Measurements from ENCODE around the gene SIM2.

Gene SIM2

GRCh38 chr21:36729310-36729970, 30.5 kb downstream of the SIM2 start:
- Mint-ChIP-seq H3K27me3 (ENCODE audit: low read depth) (no peaks in the 10 kb centered on the region), H3K4me1 (ENCODE audit: low read depth) (no peaks in the 10 kb centered on the region), H3K4me3 (no peak overlapping the region), H3K36me3 (ENCODE audit: low read depth) (no peaks in the 10 kb centered on the region), H3K9me3 (no peaks in the 10 kb centered on the region), H3K27ac (no peak overlapping the region)

GRCh38 chr21:36730291-36731281, 31.7 kb downstream of the SIM2 start:
- no peaks in the 10 kb centered on the region for H3K9me3 Mint-ChIP-seq
- H3K4me1 Mint-ChIP-seq (ENCODE audit: low read depth): no peaks in the 10 kb centered on the region
- H3K36me3 Mint-ChIP-seq (ENCODE audit: low read depth): no peaks in the 10 kb centered on the region
- no peak overlapping the region for H3K27ac Mint-ChIP-seq
- H3K27me3 Mint-ChIP-seq (ENCODE audit: low read depth): no peaks in the 10 kb centered on the region
- no peak overlapping the region for H3K4me3 Mint-ChIP-seq

- Mint-ChIP-seq H3K4me3 (no peak overlapping the region), H3K36me3 (ENCODE audit: low read depth) (no peaks in the 10 kb centered on the region), H3K9me3 (no peaks in the 10 kb centered on the region), H3K27ac (no peak overlapping the region), H3K4me1 (ENCODE audit: low read depth) (no peaks in the 10 kb centered on the region), H3K27me3 (ENCODE audit: low read depth) (no peaks in the 10 kb centered on the region)
Observed at GRCh38 chr21:36732217-36732616, 33.3 kb downstream of the SIM2 start.

- Mint-ChIP-seq H3K27me3 (ENCODE audit: low read depth) (no peaks in the 10 kb centered on the region), H3K36me3 (ENCODE audit: low read depth) (no peaks in the 10 kb centered on the region), H3K4me1 (ENCODE audit: low read depth) (no peaks in the 10 kb centered on the region), H3K4me3 (no peak overlapping the region), H3K27ac (no peak overlapping the region), H3K9me3 (no peaks in the 10 kb centered on the region)
Observed at GRCh38 chr21:36732761-36733160, 33.8 kb downstream of the SIM2 start.

GRCh38 chr21:36733857-36734256, 34.9 kb downstream of the SIM2 start:
- peaks cover 2% of the 10 kb centered on the region for H3K27me3 Mint-ChIP-seq (ENCODE audit: low read depth)
- H3K9me3 Mint-ChIP-seq: no peaks in the 10 kb centered on the region
- no peaks in the 10 kb centered on the region for H3K4me1 Mint-ChIP-seq (ENCODE audit: low read depth)
- H3K27ac Mint-ChIP-seq: no peak overlapping the region
- H3K4me3 Mint-ChIP-seq: no peak overlapping the region
- no peaks in the 10 kb centered on the region for H3K36me3 Mint-ChIP-seq (ENCODE audit: low read depth)

- Mint-ChIP-seq H3K27me3 (ENCODE audit: low read depth) (peaks cover 6% of the 10 kb centered on the region), H3K36me3 (ENCODE audit: low read depth) (no peaks in the 10 kb centered on the region), H3K27ac (no peak overlapping the region), H3K9me3 (no peaks in the 10 kb centered on the region), H3K4me3 (no peak overlapping the region), H3K4me1 (ENCODE audit: low read depth) (no peaks in the 10 kb centered on the region)
Observed at GRCh38 chr21:36734367-36735200, 35.7 kb downstream of the SIM2 start.

GRCh38 chr21:36735201-36735515, 36.2 kb downstream of the SIM2 start:
- H3K9me3 Mint-ChIP-seq: no peaks in the 10 kb centered on the region
- H3K4me3 Mint-ChIP-seq: no peak overlapping the region
- no peaks in the 10 kb centered on the region for H3K36me3 Mint-ChIP-seq (ENCODE audit: low read depth)
- H3K4me1 Mint-ChIP-seq (ENCODE audit: low read depth): no peaks in the 10 kb centered on the region
- no peak overlapping the region for H3K27ac Mint-ChIP-seq
- peaks cover 6% of the 10 kb centered on the region for H3K27me3 Mint-ChIP-seq (ENCODE audit: low read depth)

GRCh38 chr21:36735724-36736320, 36.9 kb downstream of the SIM2 start:
- Mint-ChIP-seq H3K4me3 (no peak overlapping the region), H3K4me1 (ENCODE audit: low read depth) (no peaks in the 10 kb centered on the region), H3K27ac (no peak overlapping the region), H3K27me3 (ENCODE audit: low read depth) (peaks cover 9% of the 10 kb centered on the region), H3K9me3 (no peaks in the 10 kb centered on the region), H3K36me3 (ENCODE audit: low read depth) (no peaks in the 10 kb centered on the region)

- Mint-ChIP-seq H3K4me3 (no peak overlapping the region), H3K36me3 (ENCODE audit: low read depth) (no peaks in the 10 kb centered on the region), H3K4me1 (ENCODE audit: low read depth) (no peaks in the 10 kb centered on the region), H3K27me3 (ENCODE audit: low read depth) (peaks cover 15% of the 10 kb centered on the region), H3K9me3 (no peaks in the 10 kb centered on the region), H3K27ac (no peak overlapping the region)
Observed at GRCh38 chr21:36738489-36739126, 39.7 kb downstream of the SIM2 start.

- H3K4me1 Mint-ChIP-seq (ENCODE audit: low read depth): no peaks in the 10 kb centered on the region
- H3K4me3 Mint-ChIP-seq: no peak overlapping the region
- no peak overlapping the region for H3K27ac Mint-ChIP-seq
- no peaks in the 10 kb centered on the region for H3K36me3 Mint-ChIP-seq (ENCODE audit: low read depth)
- no peaks in the 10 kb centered on the region for H3K9me3 Mint-ChIP-seq
- peaks cover 39% of the 10 kb centered on the region for H3K27me3 Mint-ChIP-seq (ENCODE audit: low read depth)
Observed at GRCh38 chr21:36741506-36741905, 42.6 kb downstream of the SIM2 start.

- Mint-ChIP-seq H3K9me3 (no peaks in the 10 kb centered on the region), H3K27me3 (ENCODE audit: low read depth) (peaks cover 48% of the 10 kb centered on the region), H3K36me3 (ENCODE audit: low read depth) (no peaks in the 10 kb centered on the region), H3K4me3 (no peak overlapping the region), H3K4me1 (ENCODE audit: low read depth) (peaks cover 3% of the 10 kb centered on the region), H3K27ac (no peak overlapping the region)
Observed at GRCh38 chr21:36743008-36743407, 44.1 kb downstream of the SIM2 start.

GRCh38 chr21:36743446-36743845, 44.5 kb downstream of the SIM2 start:
- Mint-ChIP-seq H3K9me3 (no peaks in the 10 kb centered on the region), H3K4me3 (no peak overlapping the region), H3K27me3 (ENCODE audit: low read depth) (peaks cover 51% of the 10 kb centered on the region), H3K4me1 (ENCODE audit: low read depth) (peaks cover 3% of the 10 kb centered on the region), H3K36me3 (ENCODE audit: low read depth) (no peaks in the 10 kb centered on the region), H3K27ac (no peak overlapping the region)

- H3K4me3 Mint-ChIP-seq: no peak overlapping the region
- peaks cover 3% of the 10 kb centered on the region for H3K4me1 Mint-ChIP-seq (ENCODE audit: low read depth)
- H3K27ac Mint-ChIP-seq: no peak overlapping the region
- no peaks in the 10 kb centered on the region for H3K36me3 Mint-ChIP-seq (ENCODE audit: low read depth)
- H3K9me3 Mint-ChIP-seq: no peaks in the 10 kb centered on the region
- H3K27me3 Mint-ChIP-seq (ENCODE audit: low read depth): peaks cover 53% of the 10 kb centered on the region
Observed at GRCh38 chr21:36744190-36744559, 45.3 kb downstream of the SIM2 start.

All from T-helper 1 cell treated with Interleukin-12 subunit alpha and Interleukin-12 subunit beta and Interleukin-4 antibody, amounts not matched to agents 30 μg/mL and 1 μg/mL, for 36 hours (primary cell).